NCI-H1436 (cell line): ENCODE data around the gene PADI6.

ENCODE experiments used
- DNase-seq: peaks from one replicate; lab custom pipeline; 2025; lab: John Stamatoyannopoulos, UW

Gene PADI6

DNA sequence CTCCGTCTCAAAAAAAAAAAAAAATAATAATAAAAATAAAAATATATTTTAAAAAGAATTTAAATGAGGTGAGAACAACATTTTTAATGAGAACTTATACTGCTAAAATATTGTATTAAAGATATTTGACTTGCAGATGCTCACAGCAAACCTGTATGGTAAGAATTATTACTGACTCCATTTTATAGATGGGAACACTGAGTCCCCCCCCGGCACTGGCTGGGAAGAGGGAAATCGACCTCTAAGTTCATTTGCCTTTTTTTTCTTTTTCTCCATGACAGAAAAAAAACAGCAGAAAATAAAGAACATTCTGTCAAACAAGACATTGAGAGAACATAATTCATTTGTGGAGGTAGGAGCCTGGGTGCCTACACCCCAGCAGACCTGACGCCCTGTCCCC, 13.4 kb upstream of the PADI6 start:
- no peak for DNase-seq

DNA sequence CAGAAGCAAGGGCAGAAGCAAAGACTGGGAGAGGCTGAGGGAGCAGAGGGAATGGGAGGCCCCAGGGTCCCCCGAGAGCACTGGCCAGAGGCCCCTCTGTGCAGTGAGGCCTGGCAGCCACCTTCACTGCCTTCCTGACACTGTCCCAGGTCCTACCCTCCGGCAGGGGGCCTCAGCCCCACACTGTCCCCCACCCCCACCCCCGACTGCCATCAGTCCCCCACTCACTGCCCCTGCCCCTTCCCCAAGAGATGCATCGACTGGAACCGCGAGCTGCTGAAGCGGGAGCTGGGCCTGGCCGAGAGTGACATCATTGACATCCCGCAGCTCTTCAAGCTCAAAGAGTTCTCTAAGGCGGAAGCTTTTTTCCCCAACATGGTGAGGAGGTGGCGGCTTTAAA, 13.0 kb upstream of the PADI6 start:
- no peak for DNase-seq

DNA sequence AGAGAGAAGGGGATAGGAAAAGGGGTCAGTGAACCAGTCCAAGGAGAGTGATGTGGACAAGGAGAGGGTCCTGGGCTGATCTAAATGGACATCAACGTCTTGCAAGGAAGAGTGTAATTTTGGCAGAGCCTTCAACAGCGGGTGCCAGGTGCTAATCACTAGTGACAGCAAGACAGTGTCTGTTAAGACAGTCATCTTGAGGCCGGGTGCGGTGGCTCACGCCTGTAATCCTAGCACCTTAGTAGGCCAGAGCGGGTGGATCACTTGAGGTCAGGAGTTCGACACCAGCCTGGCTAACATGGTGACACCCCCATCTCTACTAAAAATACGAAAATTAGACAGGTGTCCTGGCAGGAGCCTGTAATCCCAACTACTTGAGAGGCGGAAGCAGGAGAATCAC, 12.2 kb upstream of the PADI6 start:
- no peak for DNase-seq

DNA sequence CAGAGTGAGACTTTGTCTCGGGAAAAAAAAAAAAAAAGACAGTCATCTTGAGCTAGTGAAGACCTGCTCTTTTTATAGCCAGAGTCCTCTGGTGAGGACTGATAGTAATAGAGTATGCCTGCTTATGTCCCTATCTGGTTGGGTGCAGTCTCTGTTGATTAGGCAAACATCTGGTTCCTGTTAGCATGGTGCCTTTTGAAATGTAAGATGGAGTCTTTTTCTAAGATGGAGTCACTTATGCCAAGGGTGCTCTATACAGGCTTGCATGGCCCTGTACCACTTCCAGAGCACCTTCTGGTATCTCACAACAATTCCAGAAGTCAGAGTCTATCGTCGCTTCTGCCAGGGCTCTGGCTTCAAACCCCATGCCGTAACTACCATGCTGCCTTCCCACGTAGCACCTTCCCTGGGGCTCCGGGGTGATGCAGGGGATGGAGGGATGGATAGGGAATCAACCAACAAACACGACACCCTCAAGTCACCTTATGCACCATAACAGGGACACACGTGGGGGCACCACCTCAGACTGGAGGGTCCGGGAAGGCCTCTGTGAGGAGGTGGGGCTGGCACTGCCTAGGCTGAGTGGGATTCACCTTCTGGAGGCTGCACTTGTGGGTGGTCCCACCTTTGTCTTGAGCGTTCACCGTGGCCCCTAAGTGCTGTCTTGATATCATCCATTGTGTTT, 11.6 kb upstream of the PADI6 start:
- no peak for DNase-seq

DNA sequence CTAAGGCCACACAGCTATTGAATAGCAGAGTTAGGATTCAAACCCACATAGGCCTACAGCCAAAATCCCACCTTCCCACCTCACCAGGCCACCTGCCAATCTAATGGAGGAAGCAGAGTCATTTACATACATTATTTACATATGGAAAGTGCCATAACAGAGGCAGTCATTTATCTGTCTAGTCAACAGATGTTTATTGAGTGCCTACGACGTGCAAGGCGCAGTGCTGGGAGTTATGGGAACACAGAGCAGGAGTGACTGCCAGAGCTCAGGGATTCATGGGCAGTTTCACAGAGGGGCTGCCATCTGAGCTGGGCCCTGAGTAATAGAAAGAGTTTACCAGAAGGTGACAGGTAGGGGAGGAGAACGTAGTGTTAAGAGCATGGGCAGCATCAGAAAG, 10.3 kb upstream of the PADI6 start:
- no peak for DNase-seq

DNA sequence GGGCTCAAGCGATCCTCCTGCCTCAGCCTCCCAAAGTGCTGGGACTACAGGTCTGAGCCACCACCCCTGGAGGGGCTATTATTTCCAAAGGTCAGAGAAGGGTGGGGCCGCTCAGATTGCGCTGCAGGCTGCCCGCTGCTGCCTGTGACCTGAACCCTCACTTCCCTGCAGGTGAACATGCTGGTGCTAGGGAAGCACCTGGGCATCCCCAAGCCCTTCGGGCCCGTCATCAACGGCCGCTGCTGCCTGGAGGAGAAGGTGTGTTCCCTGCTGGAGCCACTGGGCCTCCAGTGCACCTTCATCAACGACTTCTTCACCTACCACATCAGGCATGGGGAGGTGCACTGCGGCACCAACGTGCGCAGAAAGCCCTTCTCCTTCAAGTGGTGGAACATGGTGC, 8.6 kb upstream of the PADI6 start:
- DNase-seq: no peak

DNA sequence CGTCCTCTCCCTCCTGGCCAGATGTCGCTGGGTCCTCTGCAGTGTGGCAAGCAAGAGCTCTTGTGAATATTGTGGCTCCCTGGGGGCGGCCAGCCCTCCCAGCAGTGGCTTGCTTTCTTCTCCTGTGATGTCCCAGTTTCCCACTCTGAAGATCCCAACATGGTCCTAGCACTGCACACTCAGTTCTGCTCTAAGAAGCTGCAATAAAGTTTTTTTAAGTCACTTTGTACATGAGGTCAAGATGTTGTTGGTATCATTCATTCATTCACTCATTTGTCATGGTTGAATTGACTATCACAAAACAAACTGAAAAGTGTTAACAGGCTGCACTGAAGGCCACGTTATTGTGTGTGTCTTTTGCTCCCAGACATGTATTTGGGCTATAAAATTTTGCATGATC, 8.2 kb upstream of the PADI6 start:
- DNase-seq: no peak

DNA sequence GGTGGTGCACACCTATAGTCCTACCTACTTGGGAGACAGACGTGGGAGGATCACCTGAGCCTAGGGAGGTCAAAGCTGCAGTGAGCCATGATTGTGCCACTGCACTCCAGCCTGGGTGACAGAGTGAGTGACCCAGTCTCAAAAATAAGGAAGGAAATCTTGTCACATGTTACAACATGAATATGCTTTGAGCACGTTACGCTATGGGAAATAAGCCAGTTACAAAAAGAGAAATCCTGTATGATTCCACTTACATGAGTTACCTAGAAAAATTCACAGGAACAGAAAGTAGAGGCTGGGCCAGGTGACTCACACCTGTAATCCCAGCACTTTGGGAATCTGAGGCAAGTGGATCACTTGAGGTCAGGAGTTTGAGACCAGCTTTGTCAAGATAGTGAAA, 6.7 kb upstream of the PADI6 start:
- no peak for DNase-seq

DNA sequence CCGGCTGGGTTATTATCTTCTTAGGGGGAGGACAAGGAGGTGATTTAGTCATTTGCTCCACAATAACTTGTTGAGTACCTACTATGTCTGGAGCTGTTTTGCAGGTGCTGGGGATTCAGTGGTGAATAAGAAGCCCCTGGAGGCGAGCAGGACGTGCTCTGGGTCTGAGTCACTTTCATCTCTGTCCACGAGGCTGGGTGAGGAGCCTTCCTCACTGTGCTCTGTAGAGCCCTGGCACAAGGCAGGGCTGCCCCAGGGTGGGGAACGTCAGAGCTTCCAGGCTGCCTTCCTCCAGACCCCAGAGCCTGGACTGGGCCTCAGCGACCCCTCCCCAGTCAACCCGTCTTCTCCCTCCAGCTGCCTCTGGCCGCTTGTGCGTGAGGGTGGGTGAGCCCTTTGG, 2.5 kb upstream of the PADI6 start:
- DNase-seq: no peak

DNA sequence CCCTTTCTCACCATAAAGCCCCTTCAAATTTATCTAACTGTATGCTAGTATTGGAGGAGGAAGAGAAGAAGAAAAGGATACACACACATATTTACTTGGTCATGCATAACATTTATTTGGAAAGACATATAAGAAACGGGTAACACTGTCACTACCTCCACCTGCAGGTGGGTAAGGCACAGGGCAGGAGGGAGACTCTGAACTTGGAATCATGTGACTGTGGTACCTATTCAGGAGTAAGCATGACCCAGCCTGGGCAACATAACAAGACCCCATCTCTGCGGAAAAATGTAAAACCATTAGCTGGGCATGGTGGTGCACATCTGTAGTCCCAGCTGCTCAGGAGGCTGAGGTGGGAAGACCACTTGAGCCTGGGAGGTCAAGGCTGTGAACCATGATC, 1.4 kb upstream of the PADI6 start:
- DNase-seq: no peak

DNA sequence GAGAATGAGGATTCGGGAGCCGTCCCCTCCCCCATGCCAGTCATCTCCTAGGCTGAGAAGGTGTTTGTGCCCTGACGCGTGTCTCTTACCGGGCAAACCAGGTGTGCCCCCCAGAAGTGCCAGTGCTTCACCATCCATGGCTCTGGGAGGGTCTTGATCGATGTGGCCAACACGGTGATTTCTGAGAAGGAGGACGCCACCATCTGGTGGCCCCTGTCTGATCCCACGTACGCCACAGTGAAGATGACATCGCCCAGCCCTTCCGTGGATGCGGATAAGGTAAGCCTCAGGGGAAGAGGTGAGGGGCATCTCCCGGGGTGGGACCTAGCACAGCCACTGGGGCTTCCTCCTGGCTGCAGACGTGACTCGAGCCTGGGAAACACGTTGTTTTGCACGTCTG, 959 bp downstream of the PADI6 start:
- DNase-seq: no peak

DNA sequence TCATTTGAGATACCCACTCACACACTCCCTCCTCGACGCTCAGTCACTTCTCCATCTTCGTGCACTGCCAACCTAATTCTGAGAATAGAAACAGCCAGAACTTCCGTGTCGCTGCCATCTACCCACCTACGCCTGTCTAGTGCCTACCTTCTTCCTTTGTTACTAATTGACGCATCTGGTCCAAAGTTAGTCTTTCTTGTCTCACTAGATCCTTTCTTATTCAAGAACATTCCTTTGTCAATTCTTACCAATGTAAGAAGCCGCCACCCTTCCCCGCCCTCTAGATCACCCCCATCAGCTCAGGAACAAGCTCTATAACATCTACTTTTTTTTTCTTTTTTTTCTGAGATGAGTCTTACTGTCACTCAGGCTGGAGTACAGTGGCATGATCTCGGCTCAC, 3.7 kb downstream of the PADI6 start:
- no peak for DNase-seq

DNA sequence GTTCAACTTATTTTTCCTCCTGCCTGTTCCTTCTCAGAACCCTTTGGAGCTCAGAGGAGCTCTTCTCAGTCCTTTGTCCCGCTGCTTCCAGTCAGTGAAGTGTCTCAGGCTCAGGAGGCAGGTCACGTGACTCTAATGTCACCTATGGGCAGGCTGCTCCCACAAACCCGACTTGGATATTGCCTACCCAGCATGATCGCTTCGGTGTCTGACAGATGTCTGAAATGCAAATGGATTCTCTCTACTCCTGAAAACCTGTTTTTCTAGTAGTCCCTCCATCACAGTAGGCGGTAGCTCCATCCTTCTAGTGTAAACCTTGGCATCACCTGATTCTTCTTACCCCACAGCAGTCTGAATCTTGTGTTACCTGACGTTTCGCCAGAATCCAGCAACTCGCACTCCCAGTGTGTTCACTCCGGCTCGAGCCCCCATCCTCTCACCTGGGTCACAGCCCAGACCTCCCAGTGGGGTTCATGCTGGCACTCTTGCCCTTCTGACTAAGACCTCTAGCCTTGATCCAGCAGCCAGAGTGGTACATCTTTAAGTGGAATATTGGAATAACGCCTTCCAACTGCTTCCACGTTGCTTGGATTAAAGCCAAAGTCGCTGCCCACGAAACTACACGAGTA, 5.4 kb downstream of the PADI6 start:
- no peak for DNase-seq

DNA sequence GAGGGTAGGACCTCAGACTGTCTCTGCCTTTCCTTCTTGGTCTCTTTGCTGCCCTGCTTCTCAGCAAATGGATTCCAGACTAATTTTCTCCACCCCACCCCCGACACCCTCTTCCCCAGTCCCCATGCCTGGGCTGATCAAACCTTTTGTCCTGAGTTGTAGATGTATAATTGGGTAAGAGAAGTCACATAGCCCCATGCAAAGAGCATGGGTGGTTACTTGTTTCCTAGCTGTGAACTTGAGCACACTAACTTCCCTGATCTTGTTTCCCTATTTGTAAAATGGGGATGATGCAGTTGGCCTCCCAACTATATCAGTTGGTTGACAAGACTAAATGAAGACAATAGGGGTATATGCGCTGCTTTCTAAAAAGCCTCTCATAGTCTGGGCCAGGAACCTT, 9.2 kb downstream of the PADI6 start:
- DNase-seq: no peak

DNA sequence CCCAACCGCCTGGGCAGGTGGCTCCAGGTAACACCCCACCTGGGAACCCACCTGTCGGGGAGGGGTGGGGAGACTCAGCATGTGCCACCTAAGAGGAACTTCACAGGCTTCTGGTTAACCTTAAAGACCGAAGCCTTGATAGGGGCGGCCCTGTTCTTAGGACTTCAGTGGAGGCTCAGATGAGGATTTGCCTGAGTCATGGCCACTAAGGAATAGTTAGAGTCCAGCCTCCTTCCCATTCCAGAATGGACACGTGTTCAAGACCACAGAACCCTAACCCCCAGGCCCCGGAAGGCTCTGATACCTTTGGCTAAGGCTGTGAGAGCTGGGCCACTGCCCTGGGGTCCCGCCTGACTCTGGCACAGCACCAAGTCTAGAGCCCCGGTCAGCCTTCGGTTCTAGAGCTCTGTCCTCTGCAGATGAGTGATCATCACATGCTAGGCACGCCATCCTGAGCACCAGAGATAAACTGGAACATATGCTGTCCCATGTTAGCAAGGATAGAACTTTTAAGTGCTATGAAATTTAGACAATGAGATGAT, 20.3 kb downstream of the PADI6 start:
- no peak for DNase-seq

DNA sequence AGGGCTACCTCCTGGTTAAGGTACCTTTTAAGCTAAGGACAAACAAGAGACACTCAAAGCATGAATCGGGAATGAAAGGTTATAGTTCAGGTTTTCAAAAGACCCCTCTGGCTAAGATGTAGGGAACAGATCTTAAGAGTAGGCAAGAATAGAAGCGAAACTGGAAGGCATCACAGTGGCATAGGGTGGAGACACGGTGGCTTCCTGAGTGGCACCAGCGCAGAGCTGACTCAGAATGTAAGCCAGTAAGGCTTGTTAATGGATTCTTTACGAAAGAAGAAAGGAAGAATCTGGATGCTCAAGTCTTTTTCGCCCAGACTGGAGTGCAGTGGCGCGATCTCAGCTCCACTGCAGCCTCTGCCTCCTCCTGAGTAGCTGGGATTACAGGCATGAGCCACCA, 21.2 kb downstream of the PADI6 start:
- no peak for DNase-seq

DNA sequence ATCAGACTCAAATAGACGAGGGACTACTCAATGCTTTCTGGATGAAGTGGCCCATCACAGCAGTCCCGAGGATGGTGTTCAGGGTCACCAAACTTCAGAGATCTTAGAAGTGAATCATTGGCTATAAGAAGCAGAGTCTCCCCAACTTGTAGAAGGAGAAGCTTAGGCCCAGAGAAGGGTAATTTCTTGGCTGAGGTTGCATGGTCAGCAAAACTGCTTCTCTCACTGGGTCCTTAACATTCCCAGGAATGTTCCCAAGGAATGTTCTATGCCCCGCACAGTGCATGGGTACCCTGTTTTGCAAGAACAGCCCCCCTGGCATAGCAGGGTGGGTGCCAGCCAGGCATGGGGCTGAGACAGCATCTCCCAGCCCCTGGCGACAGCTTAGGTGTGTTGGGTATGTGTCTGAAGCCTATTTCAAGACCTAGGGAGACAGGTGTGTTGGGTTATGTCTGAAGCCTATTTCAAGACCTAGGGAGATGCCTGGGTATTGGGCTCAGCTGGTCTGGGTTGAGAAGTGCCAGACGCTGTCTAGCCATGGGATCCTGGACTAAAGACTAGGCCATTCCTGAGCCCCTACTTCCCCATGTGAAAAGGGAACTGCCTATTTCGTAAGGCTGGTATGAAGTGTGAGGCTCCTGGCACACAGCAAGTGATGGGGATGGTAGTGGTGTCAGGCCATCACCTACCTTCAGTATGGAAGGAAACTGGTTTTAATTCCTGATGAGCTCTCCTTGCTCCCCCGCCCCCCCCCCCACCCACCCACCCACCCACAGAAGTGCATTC, 26.1 kb downstream of the PADI6 start:
- no peak for DNase-seq

DNA sequence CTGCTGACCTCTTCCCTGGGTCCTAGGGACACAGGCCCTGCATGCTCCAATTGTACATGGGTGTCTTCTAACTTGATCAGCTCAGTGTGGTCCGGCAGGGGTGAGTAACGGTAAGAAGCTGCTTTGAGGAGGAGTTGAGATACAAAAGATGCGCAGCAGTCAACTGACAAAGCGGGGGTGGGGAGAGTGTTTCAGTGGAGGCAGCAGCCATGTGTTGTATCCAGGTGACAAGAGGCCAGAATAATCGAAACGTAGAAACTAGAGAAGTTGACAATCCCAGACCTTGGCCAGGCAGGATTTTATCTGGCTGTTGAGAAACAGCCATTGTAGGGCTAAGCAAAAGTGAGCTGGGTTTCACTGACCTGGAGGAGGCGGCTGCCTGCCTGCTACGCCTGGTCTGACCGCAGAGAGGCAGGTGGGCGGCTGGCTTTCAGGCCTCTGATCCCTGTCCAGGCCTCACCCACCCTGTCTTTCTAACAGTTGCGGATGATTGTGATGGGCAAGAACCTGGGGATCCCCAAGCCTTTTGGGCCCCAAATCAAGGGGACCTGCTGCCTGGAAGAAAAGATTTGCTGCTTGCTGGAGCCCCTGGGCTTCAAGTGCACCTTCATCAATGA, 28.8 kb downstream of the PADI6 start:
- no peak for DNase-seq

DNA sequence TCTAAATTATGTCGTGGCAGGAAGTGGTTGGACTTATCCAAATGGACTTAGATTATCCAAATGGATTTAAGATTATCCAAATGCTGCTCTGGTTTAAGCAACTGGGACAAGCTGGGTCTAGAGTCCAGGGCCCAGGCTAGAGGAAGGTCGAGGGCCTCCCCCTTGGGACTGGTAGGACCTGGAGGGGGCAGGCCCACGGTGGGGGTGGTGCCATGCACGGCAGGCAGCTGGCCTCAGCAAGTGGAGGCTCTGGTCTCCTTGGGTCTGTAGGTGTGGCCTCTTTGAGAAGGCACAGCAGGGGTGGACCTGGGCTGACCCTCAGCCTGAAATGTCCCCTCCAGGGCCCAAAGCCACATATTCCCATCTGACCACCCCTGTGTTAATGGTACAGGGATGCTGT, 29.8 kb downstream of the PADI6 start:
- no peak for DNase-seq

DNA sequence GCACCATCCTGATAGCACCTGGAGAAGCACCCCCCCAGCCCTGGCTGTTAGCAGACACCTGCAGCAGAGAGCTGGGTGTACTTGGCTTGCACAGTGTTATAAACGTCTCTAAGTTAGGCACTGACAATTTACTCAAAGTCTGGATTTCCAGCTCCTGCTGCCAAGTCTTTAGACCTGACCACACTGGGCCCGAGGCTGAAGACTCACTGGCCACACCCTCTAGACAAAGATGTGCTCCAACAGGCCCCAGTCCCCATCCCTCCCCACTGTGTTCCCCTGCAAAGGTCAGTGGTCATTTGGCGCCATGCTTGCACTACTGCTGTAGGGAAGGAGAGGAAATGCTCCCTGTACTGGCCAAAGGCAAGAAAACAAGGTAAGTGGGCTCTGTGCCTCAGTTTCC, 31.1 kb downstream of the PADI6 start:
- DNase-seq: no peak

DNA sequence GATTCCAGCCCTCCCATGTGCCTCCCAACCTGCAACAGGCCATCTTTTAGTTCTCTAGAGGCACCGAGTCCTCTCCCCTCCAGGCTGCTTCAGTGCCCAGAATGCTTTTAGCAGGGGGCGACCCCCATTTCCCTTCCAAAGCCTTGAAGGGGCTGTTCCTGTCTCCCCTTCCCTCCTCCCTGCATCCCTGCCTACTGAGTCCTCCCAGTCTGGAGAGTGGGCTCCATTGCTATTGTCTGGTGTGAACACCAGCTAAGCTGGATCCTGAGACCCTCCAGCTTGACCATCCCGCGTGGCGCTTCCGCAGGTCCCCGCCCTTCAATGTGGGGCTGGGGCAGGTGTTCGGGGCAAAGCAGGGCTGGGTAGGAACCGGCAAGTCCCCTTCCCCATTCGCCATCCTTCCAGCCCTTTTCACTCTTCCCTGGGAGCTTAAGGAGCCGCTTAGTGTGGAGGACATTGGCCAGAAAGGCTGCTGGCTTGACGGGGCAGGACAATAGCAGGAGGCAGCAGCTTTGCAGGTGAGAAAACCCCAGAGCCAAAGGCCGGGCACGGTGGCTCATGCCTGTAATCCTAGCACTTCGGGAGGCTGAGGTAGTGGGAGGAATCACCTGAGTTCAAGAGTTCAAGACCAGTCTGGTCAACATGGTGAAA, 32.2 kb downstream of the PADI6 start:
- DNase-seq: no peak

DNA sequence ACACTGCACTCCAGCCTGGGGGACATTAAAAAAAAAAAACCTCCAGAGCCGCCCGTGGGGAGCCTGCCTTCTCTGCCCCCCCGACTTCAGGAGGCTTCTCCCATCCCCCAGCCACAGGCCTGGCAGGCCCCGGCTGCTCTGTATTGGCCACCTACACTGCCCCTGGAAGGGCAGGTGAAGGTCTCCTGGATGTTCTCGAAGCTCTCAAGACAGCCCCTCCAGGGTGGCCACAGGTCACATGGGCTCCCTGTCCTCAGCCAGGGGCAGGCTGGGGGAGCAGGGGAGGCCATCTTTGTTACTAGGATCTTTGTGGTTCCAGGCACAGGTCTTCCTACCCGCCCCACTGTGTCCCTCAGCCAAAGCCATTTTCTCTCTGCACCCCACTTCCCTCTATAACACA, 32.8 kb downstream of the PADI6 start:
- DNase-seq: no peak
